HG03097 (cell line): ENCODE measurements around the gene INSYN2B.

Source experiments
- ATAC-seq: cut with Tn5 transposase; IDR thresholded peaks from one replicate; pipeline ENCODE4 v1.9.1; 2021; ENCODE audit not compliant: unreplicated experiment, low FRiP score

Gene INSYN2B

DNA sequence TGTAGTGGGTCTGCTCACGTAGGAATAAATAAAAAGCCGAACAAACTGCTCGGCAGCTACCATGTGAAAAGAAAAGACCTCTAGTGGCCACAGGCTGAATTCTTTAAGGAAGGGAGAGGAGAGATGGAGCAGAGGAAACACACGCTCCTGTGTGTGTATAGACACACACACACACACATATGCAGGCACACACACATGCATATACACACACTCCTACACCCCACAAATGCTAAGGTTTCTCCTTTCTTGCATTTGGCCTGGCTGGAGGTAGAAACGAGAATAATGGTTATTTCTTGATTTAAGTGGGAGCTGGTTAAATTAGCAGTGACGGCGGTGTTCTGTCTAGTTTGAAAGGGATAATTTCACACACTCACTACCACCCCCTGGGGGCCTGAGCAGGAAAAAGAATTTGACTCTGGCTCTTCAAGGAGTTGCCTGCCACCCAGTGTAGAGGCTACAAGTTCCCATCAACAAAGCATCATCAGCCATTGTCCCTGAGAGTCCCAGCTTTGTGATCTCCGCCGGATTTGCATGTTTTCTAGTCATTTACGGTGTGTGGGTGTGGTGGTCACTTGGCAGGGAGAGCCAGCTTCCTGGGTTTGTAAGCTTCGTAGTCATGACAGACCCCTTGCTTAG lies at the start of gene INSYN2B:
INSYN2B (minus strand) TSS at position 78 of the 636 bp plus-strand sequence. CDS start 96,597 bp downstream, outside the sequence.
- no peak for ATAC-seq

DNA sequence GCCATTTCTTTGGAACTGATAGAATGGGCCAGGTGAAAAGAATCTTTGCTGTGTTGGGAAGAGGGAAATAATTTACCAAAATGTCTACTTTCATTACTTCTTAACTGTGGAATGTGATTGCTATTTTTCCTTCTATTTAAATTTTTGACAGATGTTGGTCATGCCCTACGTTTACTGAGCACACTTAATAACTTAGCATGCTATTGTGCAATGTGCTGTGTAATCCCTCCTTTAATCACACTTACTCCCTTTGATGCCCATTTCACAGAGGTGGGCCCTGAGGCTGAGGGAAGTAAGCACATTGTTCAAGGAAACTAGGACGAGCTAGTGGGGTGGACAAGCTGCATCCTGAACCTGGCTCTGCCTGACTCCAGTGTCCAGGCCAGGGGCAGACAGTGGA lies 47.8 kb upstream of the INSYN2B start:
- no peak for ATAC-seq

DNA sequence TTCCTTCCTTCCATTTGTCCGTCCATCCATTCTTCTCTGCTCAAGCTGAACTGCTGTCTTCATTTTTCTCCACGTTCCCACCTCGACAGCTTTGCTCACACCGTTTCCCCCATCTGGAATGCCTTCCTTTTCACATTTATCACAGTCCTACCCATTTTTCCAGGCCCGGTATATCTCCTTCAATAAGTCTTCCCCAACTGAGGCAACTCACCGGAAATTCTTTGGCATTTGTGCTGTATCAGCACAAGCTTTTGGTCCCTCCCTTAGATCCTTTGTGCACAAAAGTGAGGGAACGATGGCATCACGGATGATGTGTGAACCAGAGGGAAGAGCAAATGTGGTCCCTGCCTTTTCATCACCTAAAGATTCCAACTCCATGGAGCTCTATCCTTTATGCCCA lies 45.6 kb upstream of the INSYN2B start:
- no peak for ATAC-seq

DNA sequence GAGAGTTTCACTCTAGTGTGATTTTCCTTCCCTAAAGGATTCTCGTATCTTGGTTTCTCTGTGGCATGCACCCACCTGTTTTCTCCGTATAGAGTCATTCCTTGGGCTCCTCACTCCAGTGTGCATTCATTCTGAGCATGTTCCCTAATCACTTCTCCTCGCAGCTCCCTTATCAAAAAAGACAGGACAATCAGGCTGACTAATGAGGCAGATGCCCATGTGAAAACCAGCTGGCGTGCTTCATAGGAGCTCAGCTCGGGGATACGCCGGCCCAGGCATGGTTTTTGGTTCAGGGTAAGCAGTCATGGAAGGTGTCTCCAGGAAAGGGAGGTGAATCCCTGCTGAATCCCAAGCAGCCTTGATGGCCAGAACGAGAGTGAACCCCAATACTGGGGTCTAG lies 41.2 kb upstream of the INSYN2B start:
- ATAC-seq, result no peak

DNA sequence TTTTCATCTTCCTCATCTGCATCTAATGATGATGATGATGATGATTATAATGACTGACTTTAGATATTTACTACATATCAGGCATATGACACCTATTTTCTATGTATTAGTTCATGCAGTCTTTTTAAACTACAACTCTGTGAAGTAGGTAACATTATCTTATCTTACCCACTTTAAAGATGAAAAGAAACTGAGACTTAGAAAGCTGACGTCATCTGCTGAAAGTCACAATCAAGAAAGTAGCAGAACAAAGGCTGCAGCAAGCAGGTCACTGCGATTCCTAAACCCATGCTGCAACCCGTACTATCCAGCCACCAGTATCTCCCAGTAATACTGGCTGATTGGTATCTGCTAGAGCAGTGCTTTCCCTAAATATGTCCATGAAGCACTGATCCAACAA lies 40.1 kb upstream of the INSYN2B start:
- ATAC-seq, result no peak

DNA sequence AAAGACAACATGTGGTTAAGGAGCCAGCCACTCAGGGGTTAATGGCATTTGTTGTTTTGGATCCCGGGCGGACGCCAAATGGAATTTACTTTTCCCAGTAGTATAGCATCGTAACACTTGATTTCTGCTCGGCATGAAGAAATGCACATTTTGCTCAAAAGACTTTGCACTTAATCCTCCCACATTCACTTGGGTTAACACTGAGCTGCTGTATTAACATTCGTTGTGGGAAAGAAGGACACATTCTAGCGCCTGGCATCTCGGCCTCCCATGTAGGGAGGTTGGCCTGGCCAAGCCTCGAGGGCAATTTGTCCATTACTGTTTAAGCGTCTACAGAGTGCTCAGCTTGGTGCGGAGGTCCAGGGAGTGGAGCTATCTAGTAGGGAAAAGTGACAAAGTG lies 32.3 kb upstream of the INSYN2B start:
- ATAC-seq, result no peak

DNA sequence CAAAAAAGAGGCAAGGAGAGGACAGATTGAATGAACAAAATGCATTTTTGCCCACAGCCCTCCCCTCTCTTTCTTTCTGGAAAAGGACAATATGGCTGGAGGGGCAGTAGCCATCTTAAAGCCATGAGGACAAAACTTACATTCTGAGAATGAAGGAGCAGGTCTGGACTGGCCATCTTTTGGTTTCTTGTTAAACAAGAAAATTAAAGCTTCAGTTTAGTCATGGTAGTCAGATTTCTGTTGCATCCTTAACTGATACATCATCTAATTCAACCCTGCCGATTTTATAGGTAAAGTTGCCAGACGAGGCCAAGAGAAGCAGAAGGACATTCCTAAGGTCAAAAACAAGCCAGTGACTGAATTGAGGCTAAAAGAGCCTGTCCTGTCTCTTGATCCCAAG lies 31.5 kb upstream of the INSYN2B start:
- no peak for ATAC-seq

DNA sequence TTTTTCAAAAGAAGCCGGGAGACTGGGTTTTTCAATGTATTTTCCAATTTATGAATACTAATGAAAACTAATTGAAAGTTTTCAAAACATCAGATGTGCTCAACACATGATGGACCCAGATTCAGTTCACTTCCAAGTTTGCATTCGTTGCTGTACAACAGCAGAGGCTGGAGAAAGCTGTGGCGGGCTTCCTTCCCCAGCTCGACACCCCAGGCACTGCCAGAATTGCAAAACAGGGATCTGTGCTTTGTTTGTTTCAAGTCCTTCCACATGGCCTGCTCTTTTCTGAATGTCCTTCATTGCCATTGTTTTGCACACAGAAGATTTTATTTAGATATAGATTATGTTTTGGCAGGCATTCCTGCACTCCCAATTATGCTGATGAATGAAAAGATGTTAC lies 30.3 kb upstream of the INSYN2B start:
- ATAC-seq, result no peak

DNA sequence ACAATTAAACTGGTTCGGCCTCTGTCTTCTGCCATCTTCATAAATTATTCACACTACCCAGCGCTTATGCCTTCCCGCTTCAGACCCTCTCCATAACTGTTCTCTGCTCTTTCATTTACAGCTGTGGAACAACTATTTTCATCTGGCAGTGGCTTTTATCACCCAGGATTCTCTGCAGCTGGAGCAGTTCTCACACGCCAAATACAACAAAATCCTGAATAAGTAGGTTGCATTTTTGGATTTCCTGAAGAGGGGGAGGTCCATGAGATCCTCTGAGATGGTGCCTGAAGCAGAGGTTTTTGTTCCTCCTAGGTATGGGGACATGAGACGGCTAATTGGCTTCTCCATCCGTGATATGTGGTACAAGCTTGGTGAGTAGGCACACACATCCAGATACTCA lies 28.1 kb upstream of the INSYN2B start:
- ATAC-seq, result no peak

DNA sequence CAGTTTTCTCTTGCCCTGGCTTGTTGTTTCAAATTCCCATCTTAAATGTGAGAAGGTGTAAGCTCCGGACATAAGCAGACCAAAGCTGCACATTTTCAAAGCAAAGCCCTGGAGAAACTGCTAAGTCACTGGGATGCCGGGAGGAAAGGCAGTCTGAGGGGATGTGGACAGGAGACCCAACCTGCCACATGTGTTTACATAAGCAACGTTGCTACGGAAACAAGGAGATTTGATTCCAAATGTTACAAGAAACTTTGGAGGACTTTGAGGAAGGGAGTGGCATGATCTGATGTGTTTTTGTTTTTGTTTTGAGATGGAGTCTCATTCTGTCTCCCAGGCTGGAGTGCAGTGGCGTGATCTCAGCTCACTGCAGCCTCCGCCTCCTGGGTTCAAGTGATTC lies 25.7 kb upstream of the INSYN2B start:
- ATAC-seq, result no peak

DNA sequence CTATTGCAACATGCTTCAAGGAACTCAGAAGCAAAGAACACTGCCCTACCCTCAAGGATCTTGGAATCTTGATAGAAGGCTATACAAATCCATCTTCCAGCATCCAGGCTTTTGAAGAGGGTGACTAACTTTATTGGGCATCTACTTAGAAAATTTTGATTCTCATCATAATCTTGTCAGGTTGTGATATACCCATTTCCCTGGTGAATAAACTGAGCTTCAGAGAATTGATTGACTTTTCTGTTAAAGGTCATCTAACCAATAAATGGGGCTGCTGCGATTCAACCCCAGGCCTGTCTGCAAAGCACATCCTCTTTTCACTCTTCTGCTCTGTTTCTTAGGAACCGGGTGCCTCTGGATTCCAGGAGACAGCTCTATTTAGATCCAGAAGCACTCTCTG lies 19.9 kb upstream of the INSYN2B start:
- no peak for ATAC-seq

DNA sequence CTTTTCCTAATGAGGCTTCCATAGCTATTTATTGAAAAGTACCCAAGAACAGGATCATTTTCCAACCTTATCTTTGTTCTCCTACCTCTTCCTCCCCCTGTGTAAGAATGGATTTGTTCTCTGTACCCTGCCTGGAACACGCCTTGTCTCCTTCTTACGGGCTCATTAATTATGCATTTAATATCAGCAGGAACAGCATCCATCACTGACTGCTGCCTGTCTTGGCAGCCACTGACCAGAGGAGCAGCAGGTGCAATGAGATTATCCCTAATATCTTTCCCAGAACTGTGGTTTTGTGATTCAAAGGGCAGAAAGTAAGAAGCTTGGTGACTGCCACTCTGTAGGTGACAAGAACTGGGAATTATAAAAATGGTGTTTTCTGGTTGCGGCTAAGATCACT lies 19.3 kb upstream of the INSYN2B start:
- ATAC-seq, result no peak

DNA sequence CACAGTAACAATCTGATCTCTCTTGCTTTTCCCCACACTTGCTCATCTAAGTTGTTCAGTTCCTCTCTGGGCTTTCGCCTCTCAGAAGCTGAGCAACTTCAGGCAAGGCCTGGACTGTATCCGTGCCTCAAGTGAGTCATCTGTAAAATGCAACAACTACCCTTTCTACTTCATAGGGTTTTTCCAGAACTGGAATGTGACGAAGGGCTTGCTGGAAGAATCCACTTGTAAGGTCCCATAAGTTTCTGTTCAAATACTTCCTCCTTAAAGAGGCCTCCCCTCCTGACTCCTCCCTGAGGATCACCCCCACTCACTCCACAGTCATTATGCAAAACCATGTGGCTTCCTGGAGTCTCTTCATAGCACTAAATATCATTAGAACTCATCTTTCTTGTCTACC lies 17.5 kb upstream of the INSYN2B start:
- no peak for ATAC-seq

DNA sequence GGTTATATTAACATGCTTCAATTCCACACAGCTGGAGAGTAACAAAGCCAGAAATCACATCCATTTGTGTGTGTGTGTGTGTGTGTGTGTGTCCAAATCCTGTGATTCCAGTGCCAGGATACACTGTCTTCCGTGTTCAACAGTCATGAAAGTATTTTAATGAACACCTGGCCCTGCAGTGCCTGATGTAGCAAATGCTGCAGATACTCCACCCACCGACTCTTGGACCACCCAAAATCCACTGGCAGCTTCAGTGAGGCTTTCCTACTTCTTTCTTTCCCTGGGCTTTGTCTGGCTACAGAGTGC lies 13.1 kb upstream of the INSYN2B start:
- no peak for ATAC-seq

DNA sequence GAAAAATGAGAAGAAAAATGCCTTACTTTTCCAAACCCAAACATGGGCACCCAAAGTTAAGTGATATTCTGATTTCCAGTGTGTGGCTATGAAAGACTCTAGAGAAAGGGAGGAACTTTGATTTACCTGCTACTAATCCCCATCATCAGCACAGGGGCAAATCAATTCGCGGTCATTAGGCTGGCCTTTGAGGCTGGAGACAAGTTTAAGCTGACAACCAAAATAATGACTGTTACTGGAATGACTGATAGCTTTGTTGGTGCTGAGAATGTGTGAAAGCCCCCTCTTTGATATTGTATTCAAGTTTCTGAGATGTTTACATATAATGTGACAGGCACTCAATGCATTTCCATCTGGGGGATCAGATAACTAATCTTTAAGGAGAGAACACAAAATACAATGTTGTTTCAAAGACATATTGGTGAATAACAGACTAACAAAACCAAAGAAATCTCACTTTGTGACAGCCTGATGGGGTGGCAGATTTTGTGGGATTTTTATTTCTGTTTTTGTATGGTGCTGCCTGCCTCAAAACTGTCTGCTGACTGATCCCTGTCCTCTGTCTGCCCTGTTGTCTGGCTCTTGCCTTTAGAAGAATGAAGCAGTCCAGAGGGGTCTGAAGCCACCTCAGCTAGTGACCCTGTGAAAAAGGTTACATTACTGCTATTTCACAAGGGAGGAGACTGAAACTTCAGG lies 12.6 kb upstream of the INSYN2B start:
- no peak for ATAC-seq

DNA sequence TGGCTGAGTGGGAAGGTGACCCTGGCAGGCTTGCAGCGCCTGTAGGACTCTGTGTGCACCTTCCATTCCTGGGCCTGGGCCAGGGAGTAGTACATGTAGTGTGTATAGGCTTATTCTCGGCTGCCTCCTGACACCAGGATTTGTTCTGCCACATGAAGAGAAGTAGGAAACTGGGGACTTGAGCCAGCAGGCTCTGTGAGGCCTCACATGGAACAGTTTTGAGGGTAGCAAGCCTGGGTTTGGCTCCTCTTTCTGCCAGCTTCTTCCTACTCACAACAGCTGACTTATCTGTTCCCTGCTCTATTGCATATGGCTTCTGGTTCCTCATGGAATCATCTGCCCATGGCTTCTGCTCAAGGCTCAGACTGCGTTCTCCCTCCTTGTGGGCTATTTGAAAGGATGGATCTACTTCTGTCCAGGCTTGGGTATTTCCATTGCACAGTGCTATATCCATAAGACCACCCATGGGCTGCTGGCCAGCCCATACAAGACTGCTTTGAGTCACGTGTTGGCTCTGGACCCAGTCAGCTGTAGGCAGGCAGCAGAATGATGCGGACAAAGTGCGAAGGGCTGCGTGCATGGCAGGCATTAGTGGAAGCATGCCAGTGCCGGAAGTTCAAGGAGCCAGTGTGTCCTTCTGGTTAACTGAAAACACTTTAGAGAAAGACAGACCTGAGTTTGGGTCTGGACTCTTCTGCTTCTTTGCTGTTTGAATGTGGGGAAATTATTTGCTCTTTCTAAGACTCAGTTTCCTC lies 11.0 kb upstream of the INSYN2B start:
- ATAC-seq, result no peak

DNA sequence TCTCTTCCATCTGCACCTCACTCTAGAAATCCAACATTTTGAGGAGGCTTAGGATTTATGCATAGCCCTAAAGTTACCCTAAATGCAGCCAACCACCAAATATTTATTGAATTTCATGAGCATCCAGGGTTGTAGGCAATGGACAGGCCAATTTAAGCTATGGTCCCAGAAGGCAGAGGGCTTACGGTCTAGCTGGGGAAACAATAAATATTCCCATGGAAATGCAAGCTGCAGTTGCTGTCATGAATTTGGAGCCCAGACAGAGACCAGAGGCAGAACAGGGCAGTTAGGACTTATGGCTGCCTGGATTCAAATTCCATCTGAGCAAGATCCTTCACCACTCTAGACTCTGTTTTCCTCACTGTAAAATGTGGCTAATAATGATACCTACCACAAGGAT lies 9.1 kb upstream of the INSYN2B start:
- ATAC-seq, result no peak

DNA sequence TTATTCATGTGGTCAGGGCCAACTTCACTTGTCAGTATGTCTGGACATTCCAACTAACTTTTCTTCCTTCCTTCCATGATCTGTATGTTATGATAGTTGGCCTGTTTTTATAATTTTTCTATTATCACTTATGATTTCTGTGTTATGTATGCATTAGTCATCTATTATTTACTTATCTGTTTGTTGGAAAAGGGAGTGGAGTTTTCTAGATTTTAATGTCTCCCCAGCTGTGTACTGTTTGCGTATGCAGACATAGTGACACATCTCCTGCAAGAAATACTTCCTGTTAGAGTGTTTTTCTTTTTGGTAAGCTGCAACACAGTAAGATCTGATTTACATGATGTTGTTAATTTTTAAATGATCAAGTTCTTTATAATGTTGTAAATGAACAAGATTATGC lies 8.7 kb upstream of the INSYN2B start:
- no peak for ATAC-seq

DNA sequence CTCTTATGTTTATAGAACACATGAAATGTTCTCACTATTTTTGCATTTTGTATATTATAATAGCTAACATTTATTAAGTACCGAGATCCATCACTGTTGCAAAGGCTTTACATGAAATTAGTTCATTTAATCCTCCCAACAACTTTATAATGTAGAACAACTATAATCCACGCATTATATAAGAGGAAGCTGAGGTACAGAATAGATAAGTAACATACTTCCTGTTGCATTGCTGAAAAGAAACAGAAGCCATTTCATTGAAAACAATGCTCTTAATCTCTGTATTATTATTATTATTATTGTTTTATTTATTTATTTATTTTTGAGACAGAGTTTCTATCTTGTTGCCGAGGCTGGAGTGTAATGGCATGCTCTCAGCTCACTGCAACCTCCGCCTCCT lies 7.9 kb upstream of the INSYN2B start:
- ATAC-seq, result no peak

DNA sequence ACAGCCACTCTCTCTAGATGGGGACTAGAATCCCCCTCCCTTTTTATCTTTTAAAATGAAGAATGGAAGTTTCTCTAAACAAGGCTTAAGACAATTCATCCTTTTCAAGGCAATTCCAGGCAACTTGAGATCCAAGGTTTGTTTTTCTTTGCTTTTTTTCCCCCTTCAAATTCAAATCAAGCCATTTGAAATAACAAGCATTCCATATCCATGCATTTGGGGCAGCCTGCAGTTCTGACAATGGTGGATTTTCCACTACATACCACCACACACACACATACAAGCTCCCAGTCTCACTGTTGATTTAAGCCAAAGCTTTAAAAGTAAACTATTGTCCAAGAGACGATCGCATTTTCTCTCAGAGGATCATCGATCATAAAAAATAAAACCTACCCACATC lies 424 bp downstream of the INSYN2B start:
- ATAC-seq, result no peak

DNA sequence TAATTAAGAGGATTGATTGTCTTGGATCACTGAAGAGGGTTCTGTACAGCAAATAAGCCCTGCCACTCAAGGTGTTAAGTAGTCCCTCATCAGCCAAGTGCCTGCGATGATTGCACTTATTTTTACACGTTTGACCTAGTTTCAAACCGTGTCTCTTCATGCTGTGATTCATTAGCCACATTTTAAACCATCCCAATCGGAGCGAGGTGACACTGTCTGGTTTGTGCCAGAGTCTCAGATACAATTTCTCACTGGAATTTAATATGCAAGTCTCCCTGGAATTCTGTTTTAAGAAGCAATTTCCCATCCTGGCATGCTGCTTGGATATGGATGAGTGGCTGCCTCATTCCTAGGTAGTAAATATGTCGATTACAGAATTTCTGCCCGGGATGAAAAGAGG lies 1.6 kb downstream of the INSYN2B start:
- no peak for ATAC-seq

DNA sequence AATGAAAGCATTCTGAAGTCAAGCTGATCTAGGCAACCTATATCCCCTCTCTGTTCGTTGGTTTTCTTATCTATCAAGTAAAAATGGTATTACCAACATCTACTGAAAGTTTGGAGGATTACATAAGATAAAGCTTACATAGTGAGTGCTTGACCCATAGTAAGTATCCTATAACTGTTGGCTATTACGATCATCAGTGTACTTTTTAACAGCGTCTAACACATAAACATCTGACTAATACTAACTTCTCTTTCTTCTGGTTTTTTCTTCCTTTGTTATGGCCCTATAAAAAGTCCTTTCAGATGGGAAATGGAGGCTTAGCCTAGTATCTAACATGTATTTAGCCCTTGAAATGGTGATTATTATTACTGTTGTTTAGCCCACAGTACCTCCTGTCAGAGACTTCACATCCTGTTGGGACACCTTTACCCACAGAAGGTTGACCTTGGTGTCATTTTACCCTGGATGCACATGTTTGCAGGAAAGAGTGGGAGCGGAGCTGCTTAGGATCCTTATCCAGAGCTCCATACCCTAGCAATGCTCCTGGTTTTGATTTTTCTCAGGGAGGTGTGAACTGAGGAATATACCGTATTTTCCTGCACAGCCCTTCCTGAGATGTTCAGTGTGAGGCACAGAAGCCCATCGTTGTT lies 6.0 kb downstream of the INSYN2B start:
- no peak for ATAC-seq
